GM18868 (cell line): Measurements from ENCODE around the gene SLC35A3.
"Not testable (repeated sequence)": the region's sequence is repeated elsewhere in the genome, so short reads cannot be mapped to it uniquely, and the experiment has no call there.

Experiments
- ATAC-seq: cut with Tn5 transposase; IDR thresholded peaks from one replicate; pipeline ENCODE4 v1.9.1; 2021; ENCODE audit warnings: mild to moderate bottlenecking, moderate library complexity; ENCODE audit not compliant: unreplicated experiment

Gene SLC35A3

GRCh38 chr1:100028765-100029164, 59.0 kb downstream of the SLC35A3 start:
- no peak for ATAC-seq

GRCh38 chr1:100034470-100034869, 64.7 kb downstream of the SLC35A3 start:
- peak; percentile 14 for ATAC-seq

- ATAC-seq, result no peak
Observed at GRCh38 chr1:100035214-100035613, 65.4 kb downstream of the SLC35A3 start.

GRCh38 chr1:100036718-100037655, 67.2 kb downstream of the SLC35A3 start:
- no peak for ATAC-seq

GRCh38 chr1:100037656-100037926, 67.8 kb downstream of the SLC35A3 start:
- no peak for ATAC-seq

GRCh38 chr1:100037927-100038659, 68.3 kb downstream of the SLC35A3 start:
- peak; percentile 88 for ATAC-seq

- ATAC-seq, result peak; percentile 38
Observed at GRCh38 chr1:100038660-100039287, 69.0 kb downstream of the SLC35A3 start.

GRCh38 chr1:100039591-100039990, 69.8 kb downstream of the SLC35A3 start:
- ATAC-seq, result no peak

GRCh38 chr1:100045206-100045605, 75.4 kb downstream of the SLC35A3 start:
- ATAC-seq, result no peak

- ATAC-seq, result not testable (repeated sequence)
Observed at GRCh38 chr1:100047235-100047708, 77.5 kb downstream of the SLC35A3 start.

GRCh38 chr1:100050139-100050538, 80.3 kb downstream of the SLC35A3 start:
- ATAC-seq, result no peak

- ATAC-seq, result no peak
Observed at GRCh38 chr1:100051401-100051800, 81.6 kb downstream of the SLC35A3 start.

GRCh38 chr1:100051893-100052292, 82.1 kb downstream of the SLC35A3 start:
- ATAC-seq, result no peak

- ATAC-seq, result no peak
Observed at GRCh38 chr1:100053119-100053518, 83.3 kb downstream of the SLC35A3 start.

GRCh38 chr1:100053727-100054126, 83.9 kb downstream of the SLC35A3 start:
- no peak for ATAC-seq

- no peak for ATAC-seq
Observed at GRCh38 chr1:100061681-100062080, 91.9 kb downstream of the SLC35A3 start.

- ATAC-seq, result no peak
Observed at GRCh38 chr1:100065183-100065968, 95.6 kb downstream of the SLC35A3 start.

- no peak for ATAC-seq
Observed at GRCh38 chr1:100065969-100066227, 96.1 kb downstream of the SLC35A3 start.

- no peak for ATAC-seq
Observed at GRCh38 chr1:100070201-100070939, 100.6 kb downstream of the SLC35A3 start.

GRCh38 chr1:100073531-100073930, 103.7 kb downstream of the SLC35A3 start:
- no peak for ATAC-seq
